HG03175 (cell line): ENCODE data around the gene MMP20.
A peak's percentile ranks its signal among the peaks of the same experiment; 100 is the strongest.

Experiments used
- ATAC-seq: cut with Tn5 transposase; IDR thresholded peaks from one replicate; pipeline ENCODE4 v1.9.1; 2021; ENCODE audit warnings: mild to moderate bottlenecking, moderate library complexity; ENCODE audit not compliant: unreplicated experiment

MMP20 gene

GRCh38 chr11:102560555-102561011 is 64.5 kb downstream of the MMP20 start:
- peak; percentile 77 for ATAC-seq

GRCh38 chr11:102559839-102560238 is 65.3 kb downstream of the MMP20 start:
- ATAC-seq = peak; percentile 40

- no peak for ATAC-seq
Observed at GRCh38 chr11:102555091-102555490, 70.0 kb downstream of the MMP20 start.

GRCh38 chr11:102553835-102554282 is 71.3 kb downstream of the MMP20 start:
- peak; percentile 86 for ATAC-seq

- no peak for ATAC-seq
Observed at GRCh38 chr11:102552447-102553194, 72.5 kb downstream of the MMP20 start.

GRCh38 chr11:102552020-102552419 is 73.1 kb downstream of the MMP20 start:
- ATAC-seq = no peak

GRCh38 chr11:102551169-102551781 is 73.9 kb downstream of the MMP20 start:
- no peak for ATAC-seq

- peak; percentile 90 for ATAC-seq
Observed at GRCh38 chr11:102546923-102547471, 78.1 kb downstream of the MMP20 start.

GRCh38 chr11:102546427-102546826 is 78.7 kb downstream of the MMP20 start:
- ATAC-seq = peak; percentile 51

- no peak for ATAC-seq
Observed at GRCh38 chr11:102545701-102546100, 79.4 kb downstream of the MMP20 start.

- no peak for ATAC-seq
Observed at GRCh38 chr11:102544594-102544993, 80.5 kb downstream of the MMP20 start.

- ATAC-seq = no peak
Observed at GRCh38 chr11:102539567-102539966, 85.6 kb downstream of the MMP20 start.

- no peak for ATAC-seq
Observed at GRCh38 chr11:102538932-102539331, 86.2 kb downstream of the MMP20 start.

- no peak for ATAC-seq
Observed at GRCh38 chr11:102534261-102534872, 90.8 kb downstream of the MMP20 start.

GRCh38 chr11:102530558-102530957 is 94.6 kb downstream of the MMP20 start, which contains the start of gene MMP7:
MMP7 (minus strand) TSS chr11:102530747; CDS start chr11:102530700, 47 bp downstream.
- peak; percentile 44 for ATAC-seq

- ATAC-seq = no peak
Observed at GRCh38 chr11:102528618-102529017, 96.5 kb downstream of the MMP20 start.

- no peak for ATAC-seq
Observed at GRCh38 chr11:102527684-102528083, 97.4 kb downstream of the MMP20 start.

- ATAC-seq = no peak
Observed at GRCh38 chr11:102527041-102527440, 98.1 kb downstream of the MMP20 start.
